Sigmoid colon (tissue), 7 donors: Measurements from ENCODE around the gene PODXL. TPM values are rescaled to one million over a fixed set of nuclear protein-coding genes. Genes with fewer than 3 reads are reported as not detected.
A peak's percentile ranks its signal among the peaks of the same experiment; 100 is the strongest.

ENCODE experiments used
- DNase-seq: peaks from one replicate; pipeline ENCODE4 v3.0.0-alpha.2; 2019
- H3K27ac ChIP-seq, 4 donors: fragments of 200-600 bp; sonication (generic); one replicate each; pipeline ENCODE4 v1.5.1; 2016 to 2019; ENCODE audit warnings: mild to moderate bottlenecking in 1 of 4
- H3K27me3 ChIP-seq, 3 donors: fragments of 200-600 bp; sonication (generic); one replicate each; pipeline ENCODE4 v1.5.1; 2019; ENCODE audit warnings: mild to moderate bottlenecking in 1 of 3
- H3K36me3 ChIP-seq, 4 donors: fragments of 200-600 bp; sonication (generic); one replicate each; pipeline ENCODE4 v1.5.1; 2016 to 2019
- H3K4me1 ChIP-seq, 4 donors: fragments of 200-600 bp; sonication (generic); one replicate each; pipeline ENCODE4 v1.5.1; 2017 to 2019
- H3K4me3 ChIP-seq, 4 donors: fragments of 200-600 bp; sonication (generic); one replicate each; pipeline ENCODE4 v1.5.1; 2017 to 2019; ENCODE audit warnings: mild to moderate bottlenecking in 2 of 4, moderate library complexity in 1 of 4
- H3K9me3 ChIP-seq, 4 donors: fragments of 200-600 bp in 3 of 4; sonication (generic) in 3 of 4; one replicate each; pipeline versions ENCODE4 v1.5.1 to v1.6.1; 2013 to 2019
- EP300 ChIP-seq, 4 donors: sonication (generic); formaldehyde crosslinking; IDR thresholded peaks; one replicate each; pipeline ENCODE4 v1.6.1; 2017; ENCODE audit warnings: antibody characterized with exemption in 4 of 4
- POLR2A ChIP-seq, 2 donors: fragments of 450-650 bp; IDR thresholded peaks; one replicate each; pipeline ENCODE4 v1.6.1; 2016; ENCODE audit warnings: antibody characterized with exemption in 2 of 2, mild to moderate bottlenecking in 2 of 2, moderate library complexity in 2 of 2
- POLR2AphosphoS5 ChIP-seq, 4 donors: sonication (generic); formaldehyde crosslinking; IDR thresholded peaks; one replicate each; pipeline ENCODE4 v1.6.1; 2017; ENCODE audit warnings: antibody characterized with exemption in 4 of 4
- WGBS, 2 donors: extraction: QIAGEN DNeasy Blood & Tissue Kit; methylation state at CpG; one replicate each; pipeline ENCODE4 v1.1.7; 2013; 5-methylcytosine and 5-hydroxymethylcytosine counted together
- intact Hi-C: fragments of 100-400 bp; cut with DNase I; formaldehyde crosslinking; loops from one replicate; pipeline ENCODE4 v1.15.1; 2023
- polyA plus RNA-seq, 3 donors: library from polyadenylated mRNA; stranded (reverse); fragments of 200-250 nt; gene quantifications; one replicate each; pipeline ENCODE4 v1.2.3, GENCODE V29; 2013
- total RNA-seq, 4 donors: library from RNA; depleted of rRNA; stranded (reverse); fragments of >200 nt; gene quantifications; one replicate each; pipeline ENCODE4 v1.1.0, GENCODE V29; 2016
- TF ChIP-seq, protein P1 (sequence below), 4 experiments: fragments of 450-650 bp in 3 of 4; fragments of 200-600 bp in 1 of 4; IDR thresholded peaks; one replicate each; pipeline ENCODE4 v1.5.1; 2016 to 2019; ENCODE audit warnings: antibody characterized with exemption in 4 of 4, mild to moderate bottlenecking in 3 of 4, moderate library complexity in 2 of 4
- donor health status: healthy with polysubstance abuse.
- donor health status: Bipolar disorder and iron deficiency.
- donor health status: healthy.

PODXL gene
- total and polyA plus RNA-seq, 7 donors = 1.2 to 23.2 (median 15.8) TPM

- H3K27me3 ChIP-seq = no peaks in the 10 kb centered on the region
- peak overlapping the region in 3 of 4 donors; percentile 20 to 53 (median 25) for H3K27ac ChIP-seq
- 66 to 88% methylated on average over 15 of the region's 15 CpGs for WGBS, 2 donors
- H3K4me1 ChIP-seq = peaks cover 0 to 25% (median 17%) of the 10 kb centered on the region in 4 donors
- no peak for DNase-seq
- H3K9me3 ChIP-seq = no peaks in the 10 kb centered on the region
- no peak overlapping the region for H3K4me3 ChIP-seq
- TF ChIP-seq EP300 (IDR thresholded peaks at IDR 0.05) = no peak
- TF ChIP-seq, protein P1, sequence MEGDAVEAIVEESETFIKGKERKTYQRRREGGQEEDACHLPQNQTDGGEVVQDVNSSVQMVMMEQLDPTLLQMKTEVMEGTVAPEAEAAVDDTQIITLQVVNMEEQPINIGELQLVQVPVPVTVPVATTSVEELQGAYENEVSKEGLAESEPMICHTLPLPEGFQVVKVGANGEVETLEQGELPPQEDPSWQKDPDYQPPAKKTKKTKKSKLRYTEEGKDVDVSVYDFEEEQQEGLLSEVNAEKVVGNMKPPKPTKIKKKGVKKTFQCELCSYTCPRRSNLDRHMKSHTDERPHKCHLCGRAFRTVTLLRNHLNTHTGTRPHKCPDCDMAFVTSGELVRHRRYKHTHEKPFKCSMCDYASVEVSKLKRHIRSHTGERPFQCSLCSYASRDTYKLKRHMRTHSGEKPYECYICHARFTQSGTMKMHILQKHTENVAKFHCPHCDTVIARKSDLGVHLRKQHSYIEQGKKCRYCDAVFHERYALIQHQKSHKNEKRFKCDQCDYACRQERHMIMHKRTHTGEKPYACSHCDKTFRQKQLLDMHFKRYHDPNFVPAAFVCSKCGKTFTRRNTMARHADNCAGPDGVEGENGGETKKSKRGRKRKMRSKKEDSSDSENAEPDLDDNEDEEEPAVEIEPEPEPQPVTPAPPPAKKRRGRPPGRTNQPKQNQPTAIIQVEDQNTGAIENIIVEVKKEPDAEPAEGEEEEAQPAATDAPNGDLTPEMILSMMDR (IDR thresholded peaks at IDR 0.05) = no peak
- no peak for TF ChIP-seq POLR2AphosphoS5 (IDR thresholded peaks at IDR 0.05)
- TF ChIP-seq POLR2A (IDR thresholded peaks at IDR 0.05) = no peak
- intact Hi-C loops = no loop called here
- H3K36me3 ChIP-seq = peaks cover 0 to under 1% (median 0%) of the 10 kb centered on the region in 4 donors
Measured at GRCh38 chr7:131511774-131512535, 44.5 kb downstream of the PODXL start.

DNA sequence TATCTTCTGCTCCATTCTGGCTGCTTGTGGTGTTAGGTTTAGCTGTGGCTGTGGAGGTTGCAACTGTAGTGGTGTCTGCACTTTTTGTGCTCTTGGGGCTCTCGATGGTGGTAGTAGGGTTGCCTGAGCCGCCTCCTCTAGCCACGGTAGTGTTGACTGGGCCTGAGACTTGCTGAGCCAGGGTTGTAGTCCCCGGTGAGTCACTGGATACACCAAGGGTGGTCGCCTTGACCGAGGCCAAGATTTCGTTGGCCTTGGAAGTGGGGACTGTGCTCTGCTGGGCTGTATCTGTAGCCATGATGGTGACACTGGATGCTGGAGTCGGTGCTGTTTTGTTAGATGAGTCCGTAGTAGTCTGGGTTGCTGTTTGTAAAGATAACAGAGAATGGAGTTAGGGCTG, 45.4 kb downstream of the PODXL start:
- no peak for DNase-seq
- intact Hi-C loops = no loop called here

DNA sequence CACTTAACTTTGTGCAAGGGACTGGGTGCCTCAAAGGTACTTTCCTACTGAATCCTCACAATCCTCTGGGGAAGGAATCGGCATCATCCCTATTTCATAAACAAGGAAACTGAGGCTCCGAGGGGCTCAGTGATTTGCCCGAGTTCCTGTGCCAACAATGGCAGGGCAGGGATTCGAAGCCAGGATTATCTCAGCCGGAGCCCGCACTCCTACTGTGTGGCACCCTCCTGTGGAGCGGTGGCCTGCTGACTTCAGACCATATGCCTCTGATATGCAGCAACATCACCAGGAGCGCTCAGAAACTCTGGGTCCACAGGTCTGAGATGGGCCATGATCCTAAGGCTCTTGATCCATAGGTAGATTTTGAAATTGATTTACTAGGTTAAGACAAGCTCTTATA, 46.6 kb downstream of the PODXL start:
- no peaks in the 10 kb centered on the region for H3K27me3 ChIP-seq
- no peak overlapping the region for H3K4me3 ChIP-seq
- H3K4me1 ChIP-seq = peaks cover 0 to 25% (median 17%) of the 10 kb centered on the region in 4 donors
- H3K27ac ChIP-seq = no peak overlapping the region
- H3K36me3 ChIP-seq = peaks cover 0 to 21% (median 0%) of the 10 kb centered on the region in 4 donors
- H3K9me3 ChIP-seq = no peaks in the 10 kb centered on the region
- DNase-seq = no peak
- TF ChIP-seq EP300 (IDR thresholded peaks at IDR 0.05) (no peak), POLR2AphosphoS5 (IDR thresholded peaks at IDR 0.05) (no peak)
- intact Hi-C loops = loop anchor here (5.0 kb wide), 1 partner anchor 33 kb away; no protein-coding TSS in a partner anchor
- WGBS, 2 donors = 96 to 97% methylated on average over 8 of the region's 8 CpGs

More for the DNA sequence above, 45.4 kb downstream of the PODXL start:
- no peaks in the 10 kb centered on the region for H3K27me3 ChIP-seq
- H3K9me3 ChIP-seq = no peaks in the 10 kb centered on the region
- TF ChIP-seq EP300 (IDR thresholded peaks at IDR 0.05) = no peak
- TF ChIP-seq, protein P1 (IDR thresholded peaks at IDR 0.05) = no peak
- TF ChIP-seq POLR2A (IDR thresholded peaks at IDR 0.05) = no peak
- no peak for TF ChIP-seq POLR2AphosphoS5 (IDR thresholded peaks at IDR 0.05)
- peaks cover 0 to 8% (median 0%) of the 10 kb centered on the region in 4 donors for H3K36me3 ChIP-seq
- WGBS, 2 donors = 85 to 88% methylated on average over 9 of the region's 9 CpGs
- peaks cover 0 to 25% (median 17%) of the 10 kb centered on the region in 4 donors for H3K4me1 ChIP-seq
- peak overlapping the region in 2 of 4 donors; percentile 20 to 25 for H3K27ac ChIP-seq
- no peak overlapping the region for H3K4me3 ChIP-seq

- H3K9me3 ChIP-seq = no peaks in the 10 kb centered on the region
- H3K4me3 ChIP-seq = no peak overlapping the region
- intact Hi-C loops = loop anchor here (1.0 to 5.0 kb wide), 2 partner anchors 33 to 145 kb away; no protein-coding TSS in a partner anchor
- no peak for DNase-seq
- peaks cover 0 to 29% (median 0%) of the 10 kb centered on the region in 4 donors for H3K36me3 ChIP-seq
- H3K27ac ChIP-seq = no peak overlapping the region
- peaks cover 0 to 25% (median 17%) of the 10 kb centered on the region in 4 donors for H3K4me1 ChIP-seq
- H3K27me3 ChIP-seq = no peaks in the 10 kb centered on the region
- TF ChIP-seq, protein P1 (IDR thresholded peaks at IDR 0.05) = no peak
- TF ChIP-seq POLR2AphosphoS5 (IDR thresholded peaks at IDR 0.05) (no peak), EP300 (IDR thresholded peaks at IDR 0.05) (no peak), POLR2A (IDR thresholded peaks at IDR 0.05) (no peak)
- 80 to 82% methylated on average over 10 of the region's 10 CpGs for WGBS, 2 donors
Measured at GRCh38 chr7:131508754-131509486, 47.5 kb downstream of the PODXL start.
